ENCODE data around the gene DLL3.
A peak's percentile ranks its signal among the peaks of the same experiment; 100 is the strongest.

DLL3 gene

DNA sequence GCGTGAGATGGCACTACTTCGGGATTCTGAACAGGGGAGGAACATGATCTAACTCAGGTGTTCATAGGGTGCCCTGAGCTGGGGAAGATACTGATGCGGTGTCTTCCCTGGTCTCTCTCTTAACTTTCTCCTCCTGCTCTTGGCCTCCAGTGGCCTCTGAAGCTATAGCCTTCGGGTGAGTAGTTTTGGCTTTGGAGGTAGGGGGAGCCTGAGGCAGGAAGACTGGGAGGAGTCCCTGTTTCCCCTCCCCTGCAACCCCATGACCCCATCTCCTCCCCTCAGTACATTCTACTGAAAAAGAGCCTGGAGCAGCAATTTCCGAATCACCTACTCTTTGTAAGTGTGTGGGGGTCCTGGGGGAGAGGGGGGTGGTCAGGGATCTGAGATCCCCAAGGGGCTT, 19.7 kb downstream of the DLL3 start:
- DNase-seq, result no peak

DNA sequence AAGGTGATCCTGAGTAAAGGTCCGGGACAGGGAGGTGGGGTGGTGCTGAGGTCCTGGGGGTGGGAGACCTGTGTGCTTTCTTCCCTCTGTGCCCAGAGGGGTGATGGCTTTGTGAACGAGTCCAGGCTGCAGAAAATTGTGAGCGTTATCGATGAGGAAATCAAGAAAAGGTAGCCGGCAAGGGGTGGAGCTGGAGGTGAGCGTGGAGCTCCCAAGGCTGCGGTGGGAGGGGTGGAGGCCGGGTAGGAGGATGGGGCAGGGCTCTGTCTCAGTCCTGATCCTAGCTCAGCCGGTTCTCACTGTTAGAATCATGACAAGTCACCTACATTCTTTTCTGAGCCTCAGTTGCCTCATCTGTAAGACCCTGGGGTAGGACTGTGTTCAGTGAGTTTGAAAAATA, 20.2 kb downstream of the DLL3 start:
- no peak for DNase-seq

DNA sequence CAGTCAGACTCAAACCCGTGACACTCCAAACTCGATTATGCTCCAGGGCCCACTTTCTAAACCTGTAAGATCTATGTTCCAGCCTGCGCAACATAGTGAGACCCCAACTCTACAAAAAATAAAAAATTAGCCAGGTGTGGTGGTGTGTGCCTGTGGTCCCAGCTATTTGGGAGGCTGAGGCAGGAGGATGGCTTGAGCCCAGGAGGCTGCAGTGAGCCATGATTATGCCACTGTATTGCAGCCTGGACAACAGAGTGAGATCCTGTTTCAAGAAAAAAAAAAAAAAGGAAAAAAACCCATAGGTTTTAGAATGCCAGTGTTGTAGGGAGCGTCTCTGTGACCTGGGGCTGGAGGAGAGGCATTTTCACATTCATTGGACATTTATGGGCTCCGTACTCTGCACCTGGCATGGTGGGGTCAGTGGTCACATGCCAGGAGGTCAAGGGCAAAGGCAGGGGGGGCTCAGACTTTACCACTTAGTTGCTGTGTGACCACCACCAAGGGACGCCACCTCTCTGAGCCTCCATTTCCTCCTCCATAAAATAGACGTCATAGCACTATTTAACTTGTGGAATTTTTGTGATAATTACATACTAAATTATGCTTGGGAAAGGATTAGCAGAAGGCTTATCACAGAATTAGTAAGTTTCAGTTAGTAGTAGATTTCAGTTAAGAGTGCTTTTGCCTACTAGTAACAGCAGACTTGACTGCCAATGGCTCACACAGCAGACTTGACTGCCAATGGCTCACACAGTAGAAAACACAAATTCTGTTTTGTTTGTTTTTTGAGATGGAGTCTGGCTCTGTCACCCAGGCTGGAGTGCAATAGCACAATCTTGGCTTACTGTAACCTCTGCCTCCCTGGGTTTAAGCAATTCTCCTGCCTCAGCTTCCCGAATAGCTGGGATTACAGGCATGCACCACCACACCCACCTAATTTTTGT, 22.1 kb downstream of the DLL3 start:
- DNase-seq, result no peak

DNA sequence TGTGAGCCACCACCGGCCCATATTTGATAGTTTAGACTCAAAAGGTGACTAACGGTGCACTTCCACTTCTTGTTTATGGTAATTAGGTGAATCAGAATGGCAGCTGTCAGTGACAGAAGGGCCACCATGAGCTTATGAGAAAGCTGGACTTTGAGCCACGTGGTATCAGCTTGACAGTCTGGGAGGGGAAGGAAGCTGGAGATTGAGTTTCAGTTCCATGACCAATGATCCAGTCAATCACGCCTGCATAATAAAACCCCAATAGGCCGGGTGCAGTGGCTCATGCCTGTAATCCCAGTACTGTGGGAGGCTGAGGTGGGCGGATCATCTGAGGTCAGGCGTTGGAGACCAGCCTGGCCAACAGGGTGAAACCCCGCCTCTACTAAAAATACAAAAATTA, 25.7 kb downstream of the DLL3 start:
- no peak for DNase-seq

DNA sequence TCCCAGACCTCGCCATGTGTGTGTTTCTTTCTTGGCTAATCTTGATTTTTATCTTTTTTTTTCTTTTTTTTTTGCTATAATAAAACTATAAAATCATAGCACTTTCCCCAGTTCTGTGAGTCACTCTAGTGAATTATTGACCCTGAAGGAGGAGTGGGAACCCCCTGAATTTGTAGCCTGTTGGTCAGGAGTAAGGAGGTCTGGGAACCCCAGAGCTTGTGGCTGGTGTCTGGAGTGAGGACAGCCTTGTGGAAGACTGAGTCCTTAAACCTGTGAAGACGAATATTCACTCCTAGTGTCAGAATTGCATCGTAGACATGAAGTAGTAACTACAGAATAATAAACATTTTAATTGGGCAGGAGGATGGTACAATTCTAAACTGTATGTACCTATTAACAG, 26.5 kb downstream of the DLL3 start:
- no peak for DNase-seq

DNA sequence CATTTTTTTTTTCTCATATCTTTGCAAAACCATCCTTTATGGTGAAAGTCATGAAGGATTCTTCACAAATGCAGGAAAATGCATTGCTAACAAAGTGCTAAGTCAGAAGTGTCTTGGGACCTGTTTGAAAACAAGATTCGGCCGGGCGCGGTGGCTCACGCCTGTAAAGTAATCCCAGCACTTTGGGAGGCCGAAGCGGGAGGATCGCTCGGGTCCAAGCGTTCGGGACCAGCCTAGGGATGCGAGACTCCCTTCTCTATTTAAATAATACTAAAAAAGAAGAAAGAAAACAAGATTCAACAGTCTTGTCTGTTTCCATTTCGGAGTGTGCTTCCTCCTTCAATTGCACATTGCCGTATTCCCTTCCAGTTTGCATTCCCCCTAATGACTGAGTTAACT, 33.1 kb downstream of the DLL3 start:
- DNase-seq, result no peak

DNA sequence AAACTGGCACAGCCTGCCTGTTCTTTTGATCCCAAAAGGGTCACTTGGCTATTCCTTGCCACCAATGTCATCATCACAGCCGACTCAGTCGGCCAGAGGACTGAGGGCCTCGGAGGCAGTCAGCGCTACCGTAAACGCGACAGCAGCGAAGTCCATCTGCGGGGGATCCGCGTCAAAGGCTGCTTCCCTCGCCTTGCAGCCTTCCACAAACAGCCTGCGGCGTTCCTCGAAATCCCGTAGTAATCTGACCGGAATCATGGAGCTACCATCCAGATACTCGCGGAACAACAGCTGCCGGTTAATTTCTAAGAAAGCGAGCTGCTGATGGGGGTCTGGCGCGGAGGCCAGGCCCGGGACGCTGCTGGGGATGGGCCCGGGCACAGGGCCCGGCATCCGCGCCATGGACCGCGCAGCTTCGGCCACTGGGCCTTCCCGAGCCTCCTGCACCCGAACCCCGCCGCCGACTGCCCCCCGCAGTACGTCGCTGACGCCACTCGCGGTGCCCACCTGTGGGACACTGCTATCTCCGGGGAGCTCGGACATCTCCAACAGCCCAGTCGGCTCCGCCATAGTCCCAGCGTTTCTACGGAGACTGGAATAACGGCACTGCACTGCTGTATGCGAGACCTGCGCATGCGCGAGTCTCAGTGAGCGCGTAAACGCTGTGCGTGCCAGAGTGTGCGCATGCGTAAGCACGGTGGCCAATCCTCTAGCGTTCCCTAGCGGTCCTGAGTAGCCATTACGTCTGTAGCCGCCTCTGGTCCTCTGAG, 33.7 kb downstream of the DLL3 start, which contains the start of gene EID2B:
Gene EID2B (minus strand): TSS at position 620 of the 770 bp plus-strand sequence. CDS start 50 bp downstream, at position 570.
- DNase-seq, result peak; percentile 99

DNA sequence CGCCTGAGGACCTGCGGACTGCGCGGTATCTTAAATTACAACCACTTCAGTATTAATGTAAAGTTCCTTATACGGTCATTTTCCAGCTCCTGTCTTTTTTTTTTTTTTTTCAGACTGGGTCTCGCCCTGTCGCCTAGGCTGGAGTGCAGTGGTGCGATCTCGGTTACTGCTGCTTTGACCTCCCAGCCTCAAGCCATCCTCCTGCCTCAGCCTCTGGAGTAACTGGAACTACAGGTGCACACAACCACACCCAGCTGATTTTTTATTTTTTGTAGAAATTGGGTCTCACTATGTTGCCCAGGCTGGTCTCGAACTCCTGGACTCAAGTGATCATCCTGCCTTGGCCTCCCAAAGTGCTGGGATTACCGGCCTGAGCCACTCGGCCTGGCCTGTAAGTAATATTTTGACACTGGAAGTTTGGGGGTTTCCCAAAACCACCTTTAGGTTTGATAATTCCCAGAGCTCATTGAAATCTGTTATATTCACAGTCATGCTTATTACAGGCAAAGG, 34.3 kb downstream of the DLL3 start:
- DNase-seq, result no peak

DNA sequence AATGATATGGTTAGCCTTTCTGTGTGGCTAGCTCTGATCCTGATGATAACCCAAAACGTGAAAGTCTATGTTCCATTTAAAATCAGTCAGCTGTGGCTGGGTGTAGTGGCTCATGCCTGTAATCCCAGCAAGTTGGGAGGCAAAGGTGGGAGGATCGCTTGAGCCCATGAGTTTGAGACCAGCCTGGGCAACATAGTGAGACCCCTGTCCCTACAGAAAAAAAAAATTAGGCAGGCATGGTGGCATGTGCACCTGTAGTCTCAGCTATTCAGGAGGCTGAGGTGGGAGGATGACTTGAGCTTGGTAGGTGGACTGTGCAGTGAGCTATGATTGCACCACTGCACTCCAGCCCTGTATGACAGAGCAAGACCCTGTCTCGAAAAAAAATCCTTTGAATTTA, 35.0 kb downstream of the DLL3 start:
- DNase-seq, result no peak

DNA sequence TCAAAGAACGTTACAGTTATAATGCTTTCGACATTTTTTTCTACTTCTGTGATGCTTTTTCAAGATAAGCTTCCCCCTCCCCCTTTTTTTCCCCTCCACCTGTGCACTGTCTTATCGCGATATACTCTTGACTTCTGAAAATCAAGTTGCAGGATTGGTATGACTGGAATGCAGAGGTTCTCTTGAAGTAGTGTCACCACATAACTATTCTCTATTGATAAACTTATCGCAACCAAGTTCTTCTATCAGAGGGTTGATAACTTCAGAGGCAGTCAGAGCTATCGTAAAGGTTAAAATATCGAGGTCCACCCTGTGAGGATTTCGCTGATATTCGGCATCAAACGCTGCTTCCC, 40.4 kb downstream of the DLL3 start:
- peak; percentile 37 for DNase-seq

DNA sequence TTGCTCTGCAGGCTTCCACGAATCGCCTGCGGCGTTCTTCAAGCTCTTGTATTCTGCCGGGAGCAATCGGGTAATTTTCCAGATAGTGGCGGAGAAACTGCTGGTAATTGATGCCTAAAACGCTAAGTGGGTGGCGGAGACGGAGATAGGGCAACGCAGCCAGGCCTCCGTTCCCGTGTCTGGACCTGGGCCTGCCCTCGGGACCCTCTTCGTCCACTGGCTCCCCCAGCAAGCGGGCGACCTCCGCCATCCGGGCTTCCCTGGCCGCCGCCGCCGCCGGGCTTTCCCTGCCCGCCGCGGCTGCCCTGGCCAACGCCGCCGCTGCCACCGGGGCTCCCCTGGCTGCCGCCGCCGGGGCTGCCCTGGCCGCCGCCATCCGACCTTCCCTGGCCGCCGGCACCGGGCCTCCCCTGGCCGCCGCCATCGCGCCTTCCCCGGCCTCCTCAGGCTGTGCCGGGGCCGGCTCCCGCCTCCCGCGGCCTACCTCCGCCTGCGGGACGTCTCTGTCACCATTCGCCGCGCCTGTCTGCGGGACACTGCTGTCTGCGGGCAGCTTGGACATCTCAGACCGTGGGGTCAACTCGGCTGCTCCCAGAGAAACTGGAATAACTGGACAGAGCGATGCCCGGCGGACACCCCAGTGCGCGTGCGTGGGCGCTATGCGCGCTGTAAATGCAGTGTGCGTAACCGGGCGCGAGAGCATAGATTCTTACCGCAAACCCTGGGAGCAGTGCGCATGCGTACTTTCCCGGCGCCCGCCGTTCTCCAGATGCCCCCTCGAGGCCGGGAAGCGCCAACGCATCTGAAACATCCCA, 41.0 kb downstream of the DLL3 start, which contains the start of gene EID2:
Gene EID2 (minus strand): TSS at position 644 of the 815 bp plus-strand sequence. CDS start 82 bp downstream, at position 562.
- DNase-seq, result peak; percentile 96

DNA sequence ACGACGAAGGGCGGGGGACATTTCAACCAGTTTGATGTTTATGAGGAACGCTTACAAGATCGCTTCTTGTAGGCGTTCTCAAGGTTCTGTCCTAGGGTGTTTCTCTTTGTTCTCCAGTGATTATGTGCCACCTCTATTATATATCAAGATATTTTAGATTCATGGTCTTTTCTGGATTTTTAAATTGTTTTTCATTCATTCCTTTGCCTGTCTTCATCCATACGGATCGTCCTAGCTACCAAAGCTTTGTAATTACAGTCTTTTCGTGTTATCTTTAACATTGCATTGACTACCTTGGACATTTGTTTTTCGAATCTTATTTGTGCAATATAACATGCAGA, 41.6 kb downstream of the DLL3 start:
- no peak for DNase-seq

DNA sequence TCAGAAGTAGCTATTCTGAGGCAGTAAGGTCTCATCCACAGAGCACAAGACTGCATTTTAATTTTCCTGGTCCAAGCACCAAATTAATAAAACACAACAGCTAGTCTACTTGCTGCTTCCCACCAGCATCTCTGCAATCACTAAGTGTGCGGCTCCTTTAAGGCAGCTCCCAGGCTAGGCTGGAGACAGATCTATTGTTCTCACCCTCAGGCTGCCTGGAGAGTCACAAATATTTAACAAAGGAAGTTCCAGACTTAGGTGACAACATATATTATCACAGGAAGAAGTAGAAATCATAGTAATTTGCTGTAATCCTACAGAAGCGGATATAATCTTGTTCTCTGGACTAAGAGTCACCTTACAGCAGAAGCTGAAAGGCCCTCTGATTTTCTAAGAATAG, 43.5 kb downstream of the DLL3 start:
- no peak for DNase-seq

DNA sequence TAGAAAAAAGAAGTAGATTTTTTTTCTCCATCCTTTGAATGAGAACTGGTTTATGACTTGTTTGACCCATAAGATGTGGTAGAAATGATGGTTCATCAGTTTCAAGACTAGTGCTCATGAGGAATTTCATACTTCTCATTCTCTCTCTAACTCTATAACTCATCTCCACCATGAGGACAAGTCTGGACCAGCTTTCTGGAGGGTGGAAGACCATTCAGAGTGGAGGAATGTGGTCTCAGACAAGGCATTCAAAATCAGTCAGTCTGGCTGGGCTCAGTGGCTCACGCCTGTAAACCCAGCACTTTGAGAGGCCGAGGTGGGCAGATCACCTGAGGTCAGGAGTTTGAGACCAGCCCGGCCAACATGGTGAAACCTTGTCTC, 44.7 kb downstream of the DLL3 start:
- DNase-seq, result no peak

DNA sequence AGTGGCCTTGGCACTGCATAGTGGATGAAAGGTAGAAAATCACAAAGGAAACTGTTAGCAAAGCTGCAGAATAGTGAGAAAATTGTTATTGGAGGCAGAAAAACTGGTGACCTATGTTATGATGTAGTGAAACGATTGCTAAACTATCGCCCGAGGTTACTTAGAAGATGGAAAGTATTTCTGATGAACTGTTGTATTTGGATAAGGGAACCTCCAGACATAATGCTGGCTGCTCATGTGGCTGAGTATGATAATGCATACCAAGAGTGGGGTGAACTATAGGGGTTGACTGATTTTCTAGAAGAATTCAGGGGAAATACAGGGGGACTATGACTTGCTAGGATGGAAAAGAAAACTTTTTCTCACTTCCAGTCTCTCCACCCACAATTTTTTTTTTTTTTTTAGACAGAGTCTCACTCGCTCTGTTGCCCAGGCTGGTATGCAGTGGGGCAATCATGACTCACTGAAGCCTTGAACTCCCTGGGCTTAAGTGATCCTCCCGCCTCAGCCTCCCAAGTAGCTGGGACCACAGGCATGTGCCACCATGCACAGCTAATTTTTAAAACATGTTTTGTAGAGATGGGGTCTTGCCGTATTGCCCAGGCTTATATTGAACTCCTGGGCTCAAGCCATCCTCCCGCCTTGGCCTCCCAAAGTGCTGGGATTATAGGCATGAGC, 45.6 kb downstream of the DLL3 start:
- DNase-seq, result no peak

DNA sequence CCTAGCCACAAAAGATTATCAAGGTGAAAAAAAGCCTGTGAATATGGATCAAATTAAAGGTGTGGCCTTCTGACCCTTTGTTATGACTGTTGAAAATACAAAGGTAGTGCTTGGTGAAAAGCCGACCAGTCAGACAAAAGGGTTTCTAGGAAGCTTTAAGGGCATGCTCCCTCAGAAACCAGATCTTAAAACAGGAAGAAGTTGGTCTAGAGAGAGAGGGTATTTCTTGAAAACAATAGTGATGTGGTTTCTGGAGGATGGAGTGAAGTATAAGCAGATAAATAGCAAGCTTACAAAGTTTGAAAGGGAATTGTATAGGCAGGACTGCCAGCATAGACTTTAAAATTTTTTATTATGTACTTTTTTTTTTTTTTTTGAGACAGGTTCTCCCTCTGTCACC, 46.2 kb downstream of the DLL3 start:
- no peak for DNase-seq

DNA sequence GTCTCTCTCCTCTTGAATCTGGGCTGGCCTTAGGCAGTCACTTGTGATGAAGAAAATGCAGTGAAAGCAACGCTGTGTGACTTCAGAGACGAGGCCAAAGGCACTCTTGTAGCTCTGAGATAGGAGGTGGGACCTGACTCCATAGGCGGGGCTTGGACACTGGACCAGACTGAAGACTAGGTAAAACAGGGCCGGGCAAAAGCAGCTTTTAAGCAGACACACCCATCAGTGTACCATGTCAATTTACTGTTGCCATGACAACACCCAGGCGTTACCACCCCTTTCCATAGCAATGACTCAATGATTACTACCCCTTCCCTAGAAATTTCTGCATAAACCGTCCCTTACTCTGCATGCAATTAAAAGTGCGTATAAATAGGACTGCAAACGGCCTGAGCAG, 47.9 kb downstream of the DLL3 start:
- no peak for DNase-seq

DNA sequence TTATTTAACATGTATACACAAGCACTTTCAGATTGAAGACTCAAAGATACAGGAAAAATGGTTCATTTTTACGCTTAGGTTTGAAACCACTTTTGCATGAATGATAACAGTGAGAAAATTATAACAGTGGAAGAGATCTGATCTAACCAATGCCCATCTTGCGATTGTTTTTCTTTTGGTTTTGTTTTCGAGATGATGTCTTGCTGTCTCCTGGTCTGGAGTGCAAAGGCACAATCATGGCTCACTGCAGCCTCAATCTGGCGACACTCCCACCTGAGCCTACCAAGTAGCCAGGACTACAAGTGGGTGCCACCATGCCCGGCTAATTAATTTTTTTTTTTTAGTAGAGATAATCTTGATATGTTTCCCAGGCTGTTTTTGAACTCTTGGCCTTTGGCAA, 51.5 kb downstream of the DLL3 start:
- DNase-seq, result no peak

DNA sequence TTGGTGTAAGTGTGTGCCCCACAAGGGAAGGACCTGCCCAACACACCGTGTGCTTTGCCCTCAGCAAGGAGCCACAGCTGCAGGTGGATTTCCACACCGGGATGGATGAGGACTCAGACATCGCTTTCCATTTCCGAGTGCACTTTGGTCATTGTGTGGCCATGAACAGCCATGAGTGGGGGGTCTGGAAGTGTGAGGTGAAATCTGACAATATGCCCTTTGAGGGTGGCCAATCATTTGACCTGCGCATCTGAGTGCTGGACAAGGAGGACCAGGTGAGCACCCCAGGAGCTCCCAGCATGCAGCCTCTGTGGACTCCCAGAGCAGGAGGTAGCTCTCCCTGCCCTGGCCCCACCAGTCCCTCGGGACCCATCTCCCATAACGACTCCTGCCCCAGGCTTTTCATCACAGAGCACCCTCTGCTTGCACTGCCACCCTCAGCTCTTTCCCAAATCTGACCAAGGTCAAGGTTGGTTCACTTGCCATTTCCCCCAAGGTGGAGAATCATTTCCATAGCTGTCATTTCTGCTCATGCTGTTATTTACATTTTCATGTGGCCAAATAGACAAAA, 54.4 kb downstream of the DLL3 start:
- no peak for DNase-seq

DNA sequence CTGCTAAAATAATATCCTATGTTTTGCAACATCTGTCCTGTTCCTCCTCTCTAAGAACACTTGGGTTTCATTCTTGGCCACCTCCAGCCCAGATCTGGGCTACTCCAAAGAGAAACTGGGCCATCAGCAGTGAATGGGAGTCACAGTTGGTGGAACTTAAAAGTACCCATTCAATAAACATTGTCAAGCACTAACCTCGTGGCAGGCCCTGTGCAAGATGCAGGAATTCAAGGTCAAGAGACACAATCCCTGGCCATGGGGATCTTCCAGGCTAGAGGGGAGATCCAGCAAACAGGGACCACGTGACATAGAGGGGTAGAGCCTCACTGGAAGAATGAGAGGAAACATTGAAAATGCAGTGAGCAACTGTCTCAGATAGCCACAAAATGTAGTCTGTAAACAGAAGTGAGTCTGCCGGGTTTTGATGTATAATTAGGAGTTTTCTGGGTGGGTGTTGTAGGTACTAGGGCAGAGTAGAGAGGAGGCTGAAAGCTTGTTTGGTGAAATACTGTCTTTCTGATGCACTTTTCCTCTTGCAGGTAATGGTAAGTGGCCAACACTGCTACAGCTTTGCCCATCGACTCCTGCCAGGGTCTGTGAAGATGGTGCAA, 56.1 kb downstream of the DLL3 start:
- DNase-seq, result no peak

DNA sequence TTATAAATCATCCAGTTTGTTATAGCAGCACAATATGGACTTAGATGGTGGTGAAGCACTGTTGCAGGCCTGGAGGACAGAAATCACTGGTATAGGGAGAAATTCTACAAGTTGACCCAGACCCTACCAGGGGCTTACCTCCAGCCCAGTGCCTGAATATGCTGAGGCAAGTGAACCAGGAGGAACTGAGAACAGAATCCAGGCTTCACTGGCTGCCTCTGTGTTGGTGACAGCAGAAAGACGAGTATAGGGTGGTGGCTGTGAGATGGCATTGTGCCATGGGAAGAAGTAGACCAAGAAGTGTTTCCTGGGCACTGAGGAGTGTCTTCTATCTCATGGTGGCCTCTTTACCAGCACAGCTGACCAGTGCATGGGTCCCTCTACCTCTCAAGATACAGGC, 57.1 kb downstream of the DLL3 start:
- no peak for DNase-seq

All from hematopoietic multipotent progenitor cell treated with erythropoietin and hydrocortisone succinate and interleukin-3 and kit ligand, for 6 days (in vitro differentiated cells).